Measurements from ENCODE around the gene LRRC7. TPM values are rescaled to one million over a fixed set of nuclear protein-coding genes. Genes with fewer than 3 reads are reported as not detected.

Gene LRRC7
- total and polyA plus RNA-seq, 2 of the 13 experiments (the other 11 are each of a cell fraction or from before 2014, with no cell fraction given): not detected

GRCh38 chr1:69686367-69686984, 118.8 kb downstream of the LRRC7 start:
- no peak for FAIRE-seq
- no peak overlapping the region for H3K4me3 ChIP-seq (replicated peaks in 1 of 3; ENCODE audit: insufficient read depth in 1 of 3, low read depth in 2 of 3, low read length in 3 of 3)
- ChIA-PET CTCF (ENCODE audit: low intra/inter-chr PET ratio, low total read pairs) (no interaction called here), POLR2A (no interaction called here)
- H3K4me2 ChIP-seq (ENCODE audit: low read depth, low read length): no peak overlapping the region
- BruUV-seq (replicated peaks): no TSS peak
- no peak overlapping the region for H3K9ac ChIP-seq (ENCODE audit: insufficient read depth, low read depth, low read length)
- TF ChIP-seq PHF20 (CRISPR knock-in tag; IDR thresholded peaks at IDR 0.05) (no peak), CREB3 (CRISPR knock-in tag; IDR thresholded peaks at IDR 0.05) (no peak), ZMAT5 (CRISPR knock-in tag; IDR thresholded peaks at IDR 0.05; ENCODE audit: borderline replicate concordance, low read depth) (no peak), CBX2 (IDR thresholded peaks at IDR 0.05; ENCODE audit: low read depth, low read length) (no peak), CBX2 (CRISPR knock-in tag; IDR thresholded peaks at IDR 0.05; ENCODE audit: low read depth) (no peak)
- intact Hi-C loops (cut with micrococcal nuclease; ENCODE audit: unreplicated experiment) (no loop called here), in situ Hi-C loops (cut with HindIII; ENCODE audit: extremely low pct_ligation_motif_present, low pct_unique_long_range_greater_than_20kb) (no loop called here)
- no peaks in the 10 kb centered on the region for H3K4me1 ChIP-seq (ENCODE audit: insufficient read depth, low read length)
- H3K27ac ChIP-seq (ENCODE audit: extremely low read length, insufficient read depth, low read length): no peak overlapping the region
- H3K79me2 ChIP-seq (ENCODE audit: insufficient read depth, low read length): no peaks in the 10 kb centered on the region
- no peaks in the 10 kb centered on the region for H3K36me3 ChIP-seq (replicated peaks in 1 of 2; ENCODE audit: control insufficient read depth in 1 of 2, insufficient read depth in 2 of 2, low read length in 2 of 2)
- DNase-seq (ENCODE audit: low spot score): no peak
- peaks cover 16% of the 10 kb centered on the region for H3K9me3 ChIP-seq (ENCODE audit: low read length)
- no peak for ATAC-seq
- 11% methylated on average over 1 of the region's 1 CpG for WGBS (ENCODE audit: low lambda C conversion rate)
- H2AFZ ChIP-seq (ENCODE audit: low read length): no peak overlapping the region
- no peaks in the 10 kb centered on the region for H3K27me3 ChIP-seq (ENCODE audit: control insufficient read depth in 1 of 2, insufficient read depth in 2 of 2, low read length in 2 of 2)
- H4K20me1 ChIP-seq (ENCODE audit: insufficient read depth, low read length): no peaks in the 10 kb centered on the region

GRCh38 chr1:69688193-69688592, 120.5 kb downstream of the LRRC7 start:
- H3K27me3 ChIP-seq (ENCODE audit: control insufficient read depth in 1 of 2, insufficient read depth in 2 of 2, low read length in 2 of 2): no peaks in the 10 kb centered on the region
- H3K4me1 ChIP-seq (ENCODE audit: insufficient read depth, low read length): no peaks in the 10 kb centered on the region
- intact Hi-C loops (cut with micrococcal nuclease; ENCODE audit: unreplicated experiment): no loop called here
- no peaks in the 10 kb centered on the region for H3K79me2 ChIP-seq (ENCODE audit: insufficient read depth, low read length)
- H3K4me2 ChIP-seq (ENCODE audit: low read depth, low read length): no peak overlapping the region
- H3K9me3 ChIP-seq (ENCODE audit: low read length): peaks cover 12% of the 10 kb centered on the region
- in situ Hi-C loops (cut with HindIII; ENCODE audit: extremely low pct_ligation_motif_present, low pct_unique_long_range_greater_than_20kb): no loop called here
- DNase-seq (ENCODE audit: low spot score): no peak
- no peak for ATAC-seq
- no peak overlapping the region for H2AFZ ChIP-seq (ENCODE audit: low read length)
- 4% methylated on average over 2 of the region's 2 CpGs for WGBS (ENCODE audit: low lambda C conversion rate)
- no peak overlapping the region for H3K4me3 ChIP-seq (replicated peaks in 1 of 3; ENCODE audit: insufficient read depth in 1 of 3, low read depth in 2 of 3, low read length in 3 of 3)
- no peaks in the 10 kb centered on the region for H4K20me1 ChIP-seq (ENCODE audit: insufficient read depth, low read length)
- H3K9ac ChIP-seq (ENCODE audit: insufficient read depth, low read depth, low read length): no peak overlapping the region
- no peak overlapping the region for H3K27ac ChIP-seq (ENCODE audit: extremely low read length, insufficient read depth, low read length)
- ChIA-PET POLR2A (no interaction called here), CTCF (ENCODE audit: low intra/inter-chr PET ratio, low total read pairs) (no interaction called here)
- no peaks in the 10 kb centered on the region for H3K36me3 ChIP-seq (replicated peaks in 1 of 2; ENCODE audit: control insufficient read depth in 1 of 2, insufficient read depth in 2 of 2, low read length in 2 of 2)
- TF ChIP-seq ZNF609 (CRISPR knock-in tag; IDR thresholded peaks at IDR 0.05; ENCODE audit: borderline replicate concordance): no peak
- no TSS peak for BruUV-seq (replicated peaks)
- no peak for FAIRE-seq

All from HepG2 (cell line).